DOHH2 (cell line): Measurements from ENCODE around the gene C2CD3.

Experiments
- H3F3A ChIP-seq: fragments of 200-600 bp; sonication (generic), shearing (Covaris generic); 2 replicates; pipeline ENCODE4 v1.6.0; 2016; ENCODE audit warnings: antibody characterized with exemption, mild to moderate bottlenecking; ENCODE audit not compliant: control insufficient read depth, insufficient read depth
- H3K27ac ChIP-seq: fragments of 200-600 bp; sonication (generic); 2 replicates; pipeline ENCODE4 v1.5.1; 2014; ENCODE audit warnings: low read depth, mild to moderate bottlenecking, low read length, moderate library complexity
- H3K27me3 ChIP-seq: fragments of 200-600 bp; sonication (generic); 2 replicates; pipeline ENCODE4 v1.6.1; 2014; ENCODE audit warnings: mild to moderate bottlenecking, low read length, mixed read lengths; ENCODE audit not compliant: control insufficient read depth
- H3K36me3 ChIP-seq: fragments of 200-600 bp; sonication (generic); 2 replicates; pipeline ENCODE4 v1.6.1; 2014; ENCODE audit warnings: mild to moderate bottlenecking, low read length, moderate library complexity, mixed read lengths; ENCODE audit not compliant: control insufficient read depth
- H3K4me1 ChIP-seq: fragments of 200-600 bp; sonication (generic); 2 replicates; pipeline ENCODE4 v1.6.1; 2014; ENCODE audit warnings: mild to moderate bottlenecking, low read length, mixed read lengths; ENCODE audit not compliant: control insufficient read depth
- H3K4me2 ChIP-seq: fragments of 200-600 bp; sonication (generic); 2 replicates; pipeline ENCODE4 v1.6.0; 2014; ENCODE audit warnings: mild to moderate bottlenecking, low read length, moderate library complexity
- H3K4me3 ChIP-seq: fragments of 200-600 bp; sonication (generic); 2 replicates; pipeline ENCODE4 v1.5.1; 2014; ENCODE audit warnings: mild to moderate bottlenecking, low read length, mixed read lengths
- H3K79me2 ChIP-seq: fragments of 200-600 bp; sonication (generic); 2 replicates; pipeline ENCODE4 v1.6.1; 2014; ENCODE audit warnings: mild to moderate bottlenecking, low read length, mixed read lengths; ENCODE audit not compliant: control insufficient read depth
- H3K9me2 ChIP-seq: fragments of 200-600 bp; sonication (generic); replicated peaks from 2 replicates; pipeline ENCODE4 v1.6.1; 2014; ENCODE audit warnings: mild to moderate bottlenecking, low read length, mixed read lengths; ENCODE audit not compliant: control insufficient read depth
- H3K9me3 ChIP-seq: fragments of 200-600 bp; sonication (generic); 2 replicates; pipeline ENCODE4 v1.6.1; 2014; ENCODE audit warnings: antibody characterized with exemption, low read length, mixed read lengths; ENCODE audit not compliant: control insufficient read depth, insufficient read depth
- H4K20me1 ChIP-seq: fragments of 200-600 bp; sonication (generic); 2 replicates; pipeline ENCODE4 v1.6.0; 2014; ENCODE audit warnings: low read depth, mild to moderate bottlenecking, antibody characterized with exemption, low read length, moderate library complexity; ENCODE audit not compliant: control insufficient read depth, insufficient read depth
- EZH2phosphoT487 ChIP-seq: fragments of 200-600 bp; sonication (generic); IDR thresholded peaks from 2 replicates; pipeline ENCODE4 v1.6.1; 2017; ENCODE audit warnings: borderline replicate concordance, mild to moderate bottlenecking, antibody characterized with exemption, low read length, moderate library complexity, mixed read lengths
- TF ChIP-seq, protein P1 (sequence below): fragments of 200-600 bp; sonication (generic); IDR thresholded peaks from one replicate; pipeline ENCODE4 v1.5.1; 2014; ENCODE audit warnings: antibody characterized with exemption, mild to moderate bottlenecking, low read depth, low read length; ENCODE audit not compliant: poor library complexity, severe bottlenecking

The C2CD3 gene

GRCh38 chr11:74081428-74081827, 89.4 kb downstream of the C2CD3 start:
- Histone ChIP-seq H4K20me1 (no peaks in the 10 kb centered on the region), H3K4me2 (no peak overlapping the region), H3F3A (no peaks in the 10 kb centered on the region), H3K9me2 (no peaks in the 10 kb centered on the region), H3K79me2 (no peaks in the 10 kb centered on the region), H3K4me3 (no peak overlapping the region), H3K4me1 (peaks cover 2% of the 10 kb centered on the region; the same call in 1 of the 2 replicates), H3K27ac (no peak overlapping the region), H3K27me3 (no peaks in the 10 kb centered on the region), H3K9me3 (no peaks in the 10 kb centered on the region), H3K36me3 (peaks cover 48% of the 10 kb centered on the region)
- TF ChIP-seq EZH2phosphoT487, result no peak
- TF ChIP-seq, protein P1, sequence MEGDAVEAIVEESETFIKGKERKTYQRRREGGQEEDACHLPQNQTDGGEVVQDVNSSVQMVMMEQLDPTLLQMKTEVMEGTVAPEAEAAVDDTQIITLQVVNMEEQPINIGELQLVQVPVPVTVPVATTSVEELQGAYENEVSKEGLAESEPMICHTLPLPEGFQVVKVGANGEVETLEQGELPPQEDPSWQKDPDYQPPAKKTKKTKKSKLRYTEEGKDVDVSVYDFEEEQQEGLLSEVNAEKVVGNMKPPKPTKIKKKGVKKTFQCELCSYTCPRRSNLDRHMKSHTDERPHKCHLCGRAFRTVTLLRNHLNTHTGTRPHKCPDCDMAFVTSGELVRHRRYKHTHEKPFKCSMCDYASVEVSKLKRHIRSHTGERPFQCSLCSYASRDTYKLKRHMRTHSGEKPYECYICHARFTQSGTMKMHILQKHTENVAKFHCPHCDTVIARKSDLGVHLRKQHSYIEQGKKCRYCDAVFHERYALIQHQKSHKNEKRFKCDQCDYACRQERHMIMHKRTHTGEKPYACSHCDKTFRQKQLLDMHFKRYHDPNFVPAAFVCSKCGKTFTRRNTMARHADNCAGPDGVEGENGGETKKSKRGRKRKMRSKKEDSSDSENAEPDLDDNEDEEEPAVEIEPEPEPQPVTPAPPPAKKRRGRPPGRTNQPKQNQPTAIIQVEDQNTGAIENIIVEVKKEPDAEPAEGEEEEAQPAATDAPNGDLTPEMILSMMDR, result no peak

GRCh38 chr11:74077193-74077592, 93.6 kb downstream of the C2CD3 start:
- H3K36me3 ChIP-seq, result peaks cover 46% of the 10 kb centered on the region
- no peak for TF ChIP-seq EZH2phosphoT487
- TF ChIP-seq, protein P1, result no peak
- H3K4me3 ChIP-seq, result no peak overlapping the region
- H3K27me3 ChIP-seq, result no peaks in the 10 kb centered on the region
- no peaks in the 10 kb centered on the region for H4K20me1 ChIP-seq
- no peak overlapping the region for H3K4me2 ChIP-seq
- no peaks in the 10 kb centered on the region for H3K79me2 ChIP-seq
- no peaks in the 10 kb centered on the region for H3K9me2 ChIP-seq
- no peaks in the 10 kb centered on the region for H3F3A ChIP-seq
- no peaks in the 10 kb centered on the region for H3K9me3 ChIP-seq
- H3K4me1 ChIP-seq, result no peaks in the 10 kb centered on the region
- no peak overlapping the region for H3K27ac ChIP-seq

DNA sequence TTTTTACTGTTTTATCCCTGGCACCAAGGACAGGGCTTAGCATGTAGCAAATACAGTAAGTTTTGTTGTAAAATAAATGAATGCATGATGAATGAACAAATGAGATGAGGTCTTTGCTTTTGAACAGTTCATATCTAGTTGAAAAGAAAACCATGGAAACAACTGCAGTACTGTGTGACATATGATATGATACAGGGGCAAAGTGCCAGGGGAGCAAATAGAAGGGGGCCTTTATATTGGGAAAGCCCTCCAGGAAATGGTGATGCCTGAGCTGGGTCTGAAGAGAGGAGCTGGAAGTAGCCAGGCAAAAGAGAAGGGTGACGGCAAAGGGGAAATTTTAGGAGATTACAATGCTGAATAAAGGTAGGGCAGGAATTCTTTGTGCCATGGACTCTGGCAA, 98.1 kb downstream of the C2CD3 start:
- no peaks in the 10 kb centered on the region for H4K20me1 ChIP-seq
- peaks cover 57% of the 10 kb centered on the region for H3K36me3 ChIP-seq
- no peaks in the 10 kb centered on the region for H3K4me1 ChIP-seq
- no peak overlapping the region for H3K4me2 ChIP-seq
- no peaks in the 10 kb centered on the region for H3K9me2 ChIP-seq
- no peak overlapping the region for H3K4me3 ChIP-seq
- TF ChIP-seq, protein P1, result no peak
- no peak for TF ChIP-seq EZH2phosphoT487
- H3K27me3 ChIP-seq, result no peaks in the 10 kb centered on the region
- H3K79me2 ChIP-seq, result no peaks in the 10 kb centered on the region
- H3K9me3 ChIP-seq, result no peaks in the 10 kb centered on the region
- no peak overlapping the region for H3K27ac ChIP-seq
- no peaks in the 10 kb centered on the region for H3F3A ChIP-seq

GRCh38 chr11:74072286-74072685, 98.5 kb downstream of the C2CD3 start:
- no peaks in the 10 kb centered on the region for H3K79me2 ChIP-seq
- H3K27me3 ChIP-seq, result no peaks in the 10 kb centered on the region
- no peak overlapping the region for H3K27ac ChIP-seq
- TF ChIP-seq, protein P1, result no peak
- TF ChIP-seq EZH2phosphoT487, result no peak
- no peaks in the 10 kb centered on the region for H3F3A ChIP-seq
- H4K20me1 ChIP-seq, result no peaks in the 10 kb centered on the region
- H3K4me1 ChIP-seq, result no peaks in the 10 kb centered on the region
- no peak overlapping the region for H3K4me2 ChIP-seq
- no peaks in the 10 kb centered on the region for H3K9me2 ChIP-seq
- no peak overlapping the region for H3K4me3 ChIP-seq
- no peaks in the 10 kb centered on the region for H3K9me3 ChIP-seq
- H3K36me3 ChIP-seq, result peaks cover 57% of the 10 kb centered on the region
